Motor neuron (in vitro differentiated cells): ENCODE data around the gene BRD8. TPM values are rescaled to one million over a fixed set of nuclear protein-coding genes. Genes with fewer than 3 reads are reported as not detected.
"Not testable (repeated sequence)": the region's sequence is repeated elsewhere in the genome, so short reads cannot be mapped to it uniquely, and the experiment has no call there.

Experiments used
- ATAC-seq, 8 experiments: fragments of 200-7000 bp; cut with Tn5 transposase; replicated peaks in 6 of 8; 2 replicates each; pipeline ENCODE4 v1.8.0; 2021; ENCODE audit warnings: mild to moderate bottlenecking in 8 of 8, moderate library complexity in 8 of 8
- H3K27ac ChIP-seq, 2 donors: fragments of 250-450 bp; sonication (Bioruptor Pico); 2 replicates each; pipeline ENCODE4 v1.9.0; 2021; ENCODE audit warnings: antibody characterized with exemption in 2 of 2, mild to moderate bottlenecking in 2 of 2, moderate library complexity in 1 of 2
- H3K4me1 ChIP-seq, 2 donors: fragments of 250-450 bp; sonication (Bioruptor Pico); replicated peaks in 1 of 2; 2 replicates each; pipeline ENCODE4 v1.6.1; 2021; ENCODE audit warnings: antibody characterized with exemption in 2 of 2, mild to moderate bottlenecking in 2 of 2, moderate library complexity in 1 of 2
- H3K4me3 ChIP-seq, 5 donors: fragments of 250-450 bp; sonication (Bioruptor Pico); 2 replicates each; pipeline ENCODE4 v1.9.0; 2021; ENCODE audit warnings: antibody characterized with exemption in 5 of 5, mild to moderate bottlenecking in 5 of 5, moderate library complexity in 4 of 5
- WGBS, 10 experiments: fragments of 450-650 bp; shearing (Covaris generic); methylation state at CpG; one replicate each; pipeline ENCODE4 v1.0.0; 2022; 5-methylcytosine and 5-hydroxymethylcytosine counted together
- in situ Hi-C, 9 experiments: fragments of 400-800 bp; cut with MboI; loops; one replicate each; pipeline ENCODE4 v1.15.0; 2021; ENCODE audit warnings: low sequenced_read_pairs in 9 of 9, low pct_unique_long_range_greater_than_20kb in 2 of 9; ENCODE audit not compliant: unreplicated experiment in 9 of 9
- total RNA-seq, 8 experiments: library from RNA; unstranded; fragments of 300-600 nt; gene quantifications; 2 replicates each; pipeline versions ENCODE4 v1.2.3 to v1.2.4, GENCODE V29; 2022

Gene BRD8
- total RNA-seq, 8 experiments from 2014 or later: 32.7 to 130 (median 43.5) TPM

GRCh38 chr5:138186002-138186447 lies 7.6 kb upstream of the BRD8 start:
- WGBS, 10 experiments: 86 to 100% (median 100%) methylated on average over 1 to 2 of the region's 2 CpGs; no CpG with 5 or more reads in 3 of the 10 experiments
- H3K27ac ChIP-seq: no peak overlapping the region
- no peak overlapping the region for H3K4me3 ChIP-seq
- in situ Hi-C loops: no loop called here
- no peaks in the 10 kb centered on the region for H3K4me1 ChIP-seq
- no peak for ATAC-seq

DNA sequence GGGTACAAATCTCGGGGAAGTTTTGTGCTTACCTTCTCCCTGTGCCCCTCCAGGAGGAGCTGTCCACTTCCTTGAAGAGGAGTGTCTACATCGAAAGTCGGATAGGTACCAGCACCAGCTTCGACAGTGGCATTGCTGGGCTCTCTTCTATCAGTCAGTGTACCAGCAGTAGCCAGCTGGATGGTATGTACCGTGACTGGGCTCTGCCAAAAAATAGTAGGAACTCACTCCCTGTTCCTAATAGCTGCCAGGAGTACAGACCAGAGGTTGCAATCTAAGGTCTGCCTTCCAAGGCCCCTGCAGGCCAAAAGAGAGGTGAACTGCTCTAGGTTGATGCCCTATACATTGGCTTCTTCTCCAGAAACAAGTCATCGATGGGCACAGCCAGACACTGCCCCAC lies 4.4 kb upstream of the BRD8 start:
- H3K27ac ChIP-seq: no peak overlapping the region
- in situ Hi-C loops: no loop called here
- no peak overlapping the region for H3K4me3 ChIP-seq
- no peaks in the 10 kb centered on the region for H3K4me1 ChIP-seq
- ATAC-seq: no peak
- 71 to 100% (median 96%) methylated on average over 1 to 4 of the region's 6 CpGs; no CpG with 5 or more reads in 1 of the 10 experiments for WGBS, 10 experiments

DNA sequence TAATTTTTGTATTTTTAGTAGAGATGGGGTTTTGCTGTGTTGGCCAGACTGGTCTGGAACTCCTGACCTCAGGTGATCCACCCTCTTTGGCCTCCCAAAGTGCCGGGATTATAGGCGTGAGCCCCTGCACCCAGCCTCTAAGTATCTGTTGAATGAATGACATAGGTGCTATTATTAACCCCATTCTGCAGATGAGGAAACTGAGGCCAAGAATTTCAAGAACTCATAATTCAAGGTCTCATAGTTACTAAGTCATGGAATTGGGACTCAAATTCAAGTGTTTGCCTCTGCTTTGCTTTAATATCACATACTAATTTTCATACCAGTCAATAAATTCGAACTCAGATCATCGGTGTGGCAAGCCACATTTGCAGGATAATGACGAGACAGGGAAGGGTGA lies 2.4 kb upstream of the BRD8 start:
- in situ Hi-C loops: no loop called here
- no peak for ATAC-seq
- WGBS, 10 experiments: 60 to 100% (median 94%) methylated on average over 1 to 3 of the region's 5 CpGs; no CpG with 5 or more reads in 4 of the 10 experiments
- H3K4me1 ChIP-seq: peaks cover 5 to 6% of the 10 kb centered on the region in 2 donors
- no peak overlapping the region for H3K27ac ChIP-seq
- H3K4me3 ChIP-seq: no peak overlapping the region

DNA sequence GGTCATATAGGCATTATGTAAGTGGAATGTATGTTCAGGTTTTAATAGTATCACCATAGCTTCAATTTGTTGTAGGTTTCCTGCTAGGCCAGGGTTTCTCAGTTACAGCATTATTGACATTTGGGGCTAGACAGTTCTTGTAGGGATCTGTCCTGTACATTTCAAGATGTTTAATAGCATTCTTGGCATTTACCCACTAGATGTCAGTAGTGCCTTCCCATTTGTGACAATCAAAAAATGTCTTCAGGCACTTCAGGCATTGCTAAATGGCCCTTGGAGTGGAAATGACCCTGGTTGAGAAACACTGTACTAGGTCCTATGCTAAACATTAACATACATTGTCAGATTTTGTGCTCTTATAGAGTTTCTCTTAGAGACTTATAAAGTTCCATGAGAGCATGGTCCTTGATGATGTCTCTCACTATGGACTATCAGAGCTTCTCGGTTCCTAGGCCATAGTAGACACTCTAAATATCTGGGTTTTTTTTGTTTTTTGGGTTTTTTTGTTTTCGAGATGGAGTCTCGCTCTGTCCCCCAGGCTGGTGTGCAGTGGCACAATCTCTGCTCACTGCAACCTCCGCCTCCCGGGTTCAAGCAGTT lies 1.9 kb upstream of the BRD8 start:
- ATAC-seq: peak in 3 of 8 experiments; percentile 3 to 27 (median 6)
- 0 to 100% (median 0%) methylated on average over 1 to 4 of the region's 5 CpGs; no CpG with 5 or more reads in 2 of the 10 experiments for WGBS, 10 experiments
- no peak overlapping the region for H3K27ac ChIP-seq
- in situ Hi-C loops: no loop called here
- H3K4me1 ChIP-seq: peaks cover 5 to 6% of the 10 kb centered on the region in 2 donors
- H3K4me3 ChIP-seq: peak overlapping the region in 1 of 5 donors; percentile 79

DNA sequence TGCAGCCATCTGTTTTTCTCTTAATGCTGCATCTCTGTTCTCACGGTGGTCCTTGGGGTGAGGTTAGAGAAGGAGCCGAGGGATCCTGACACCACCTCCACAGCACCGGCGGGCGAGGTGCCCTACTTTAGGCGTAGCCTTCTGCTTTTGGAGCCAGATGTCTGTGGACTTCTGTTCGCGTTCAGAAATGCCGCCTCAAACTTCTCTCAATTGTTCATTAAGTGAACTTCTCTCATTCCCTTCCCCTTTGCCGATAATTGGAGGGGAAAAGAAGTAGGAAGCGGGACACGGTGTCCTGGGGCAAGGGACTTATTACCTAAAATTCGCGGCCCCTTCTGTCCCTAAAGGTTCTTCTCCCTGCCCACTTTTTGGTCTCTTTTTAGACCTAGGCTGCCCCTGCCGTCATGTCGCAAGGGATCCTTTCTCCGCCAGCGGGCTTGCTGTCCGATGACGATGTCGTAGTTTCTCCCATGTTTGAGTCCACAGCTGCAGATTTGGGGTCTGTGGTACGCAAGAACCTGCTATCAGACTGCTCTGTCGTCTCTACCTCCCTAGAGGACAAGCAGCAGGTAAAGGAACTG lies 937 bp upstream of the BRD8 start:
- Histone ChIP-seq H3K27ac (peak overlapping the region in 1 of 2 donors; percentile 94), H3K4me1 (peaks cover 5 to 6% of the 10 kb centered on the region in 2 donors), H3K4me3 (peak overlapping the region; percentile 54 to 79 (median 66))
- in situ Hi-C loops: no loop called here
- WGBS, 10 experiments: 0 to 3% (median 0%) methylated on average over 1 to 16 of the region's 23 CpGs
- no peak for ATAC-seq

DNA sequence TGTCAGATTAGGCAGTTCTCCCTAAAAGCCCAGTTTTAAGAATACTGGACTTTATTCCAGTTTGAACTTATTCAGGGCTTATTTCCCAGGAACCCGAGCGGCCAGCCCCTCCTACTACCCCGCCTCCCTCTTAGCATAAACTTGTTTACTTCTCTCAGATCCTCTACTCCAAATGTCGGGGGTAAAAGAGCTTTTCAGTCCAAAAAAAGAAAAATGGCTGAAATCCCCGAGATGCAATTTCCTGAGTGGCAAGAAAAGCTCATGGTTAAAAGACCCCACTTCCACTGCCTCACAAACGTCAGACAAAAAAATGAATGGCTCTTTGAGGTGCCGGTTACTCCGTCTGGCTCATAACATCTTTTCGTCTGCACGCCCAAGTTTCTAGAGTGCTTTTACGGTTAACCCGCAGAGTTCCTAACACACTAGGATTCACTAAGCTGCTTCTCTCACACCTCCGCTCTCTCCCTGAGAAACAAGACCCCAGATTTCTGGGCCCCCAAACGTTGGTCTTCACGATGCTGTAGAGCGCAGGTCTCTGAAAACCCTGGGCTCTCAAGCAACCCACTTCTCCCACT lies 402 bp downstream of the BRD8 start:
- WGBS, 10 experiments: 0 to 2% (median 0%) methylated on average over 2 to 13 of the region's 16 CpGs
- peak overlapping the region; percentile 54 to 79 (median 66) for H3K4me3 ChIP-seq

GRCh38 chr5:138170299-138170698 lies 8.1 kb downstream of the BRD8 start:
- no peak overlapping the region for H3K4me3 ChIP-seq
- in situ Hi-C loops: no loop called here
- no peaks in the 10 kb centered on the region for H3K4me1 ChIP-seq
- no peak for ATAC-seq
- H3K27ac ChIP-seq: no peak overlapping the region

More for the DNA sequence above, 402 bp downstream of the BRD8 start:
- Histone ChIP-seq H3K27ac (peak overlapping the region; percentile 82 to 94), H3K4me1 (peaks cover 5 to 6% of the 10 kb centered on the region in 2 donors)
- in situ Hi-C loops: no loop called here
- peak in 5 of 8 experiments; percentile 2 to 18 (median 13) for ATAC-seq

DNA sequence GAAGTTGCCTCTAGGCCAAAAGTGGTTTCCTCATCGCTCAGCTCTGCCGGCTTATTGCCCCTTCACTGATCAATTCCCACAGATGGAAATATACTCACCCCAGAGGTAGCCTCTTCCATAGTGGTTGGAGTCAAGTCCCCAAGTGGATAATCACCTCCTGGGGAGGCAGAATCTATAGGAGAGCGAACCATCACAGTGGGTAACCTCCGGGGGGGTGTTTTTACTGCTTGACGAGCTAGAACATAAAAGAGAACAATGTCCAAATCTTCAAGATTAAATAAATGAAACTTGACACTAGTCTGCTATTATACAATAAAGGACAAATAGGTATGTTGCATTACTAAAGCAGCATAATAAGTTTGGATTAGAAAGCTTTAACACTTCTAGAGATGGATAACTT lies 9.3 kb downstream of the BRD8 start:
- ATAC-seq: no peak
- H3K4me3 ChIP-seq: no peak overlapping the region
- H3K4me1 ChIP-seq: no peaks in the 10 kb centered on the region
- no peak overlapping the region for H3K27ac ChIP-seq
- in situ Hi-C loops: no loop called here
- 80 to 100% (median 98%) methylated on average over 1 to 5 of the region's 5 CpGs; no CpG with 5 or more reads in 1 of the 10 experiments for WGBS, 10 experiments

DNA sequence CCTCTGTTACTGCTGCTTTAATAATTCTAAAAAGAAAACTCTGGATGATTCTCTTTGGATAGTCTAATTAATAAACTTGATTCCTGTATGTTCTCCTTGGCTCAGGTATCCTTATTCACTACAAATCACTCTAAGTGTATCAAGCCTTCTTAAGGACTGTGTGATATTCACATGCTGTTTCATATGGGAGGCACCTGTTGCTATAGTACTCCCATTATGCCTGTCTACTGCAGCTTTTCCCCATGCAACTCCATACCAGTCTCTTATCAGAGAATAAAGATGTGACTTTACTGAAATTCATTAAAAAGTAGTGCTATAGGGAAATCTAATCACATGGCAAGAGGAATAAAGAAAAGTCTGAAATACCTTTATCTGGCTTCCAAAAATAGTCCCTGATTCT lies 14.7 kb downstream of the BRD8 start:
- in situ Hi-C loops: no loop called here
- no peak for ATAC-seq
- H3K4me3 ChIP-seq: no peak overlapping the region
- no peaks in the 10 kb centered on the region for H3K4me1 ChIP-seq
- H3K27ac ChIP-seq: no peak overlapping the region

DNA sequence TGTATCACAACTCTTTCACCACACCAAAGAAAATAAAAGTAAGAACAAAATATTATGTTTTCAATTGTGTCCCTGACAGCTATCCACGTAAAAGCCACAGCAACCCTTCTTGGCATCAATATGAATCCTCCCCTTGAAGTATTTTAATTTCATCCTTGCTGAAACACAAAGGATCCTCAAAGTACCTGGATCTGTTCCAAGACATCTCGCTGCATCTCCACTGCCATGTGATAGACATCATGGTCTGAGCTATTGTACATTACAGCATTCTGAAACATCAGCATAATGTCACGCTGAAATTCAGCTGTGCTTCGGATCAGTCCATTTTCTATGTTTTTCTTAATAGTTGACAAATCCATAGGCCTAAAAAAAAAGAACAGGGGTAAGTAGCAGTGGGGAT lies 17.7 kb downstream of the BRD8 start:
- in situ Hi-C loops: no loop called here
- no peak overlapping the region for H3K4me3 ChIP-seq
- no peak for ATAC-seq
- no peak overlapping the region for H3K27ac ChIP-seq
- no peaks in the 10 kb centered on the region for H3K4me1 ChIP-seq
- WGBS, 10 experiments: 81 to 100% (median 100%) methylated on average over 2 to 4 of the region's 4 CpGs; no CpG with 5 or more reads in 1 of the 10 experiments

GRCh38 chr5:138159666-138160065 lies 18.8 kb downstream of the BRD8 start:
- ATAC-seq: no peak
- no peak overlapping the region for H3K27ac ChIP-seq
- no peak overlapping the region for H3K4me3 ChIP-seq
- H3K4me1 ChIP-seq: no peaks in the 10 kb centered on the region
- WGBS, 10 experiments: 83 to 100% (median 100%) methylated on average over 1 to 5 of the region's 5 CpGs; no CpG with 5 or more reads in 1 of the 10 experiments
- in situ Hi-C loops: no loop called here

GRCh38 chr5:138157626-138158025 lies 20.8 kb downstream of the BRD8 start:
- in situ Hi-C loops: no loop called here
- no peak for ATAC-seq
- WGBS, 10 experiments: 0 to 100% (median 96%) methylated on average over 1 of the region's 1 CpG; no CpG with 5 or more reads in 2 of the 10 experiments
- no peak overlapping the region for H3K27ac ChIP-seq
- no peak overlapping the region for H3K4me3 ChIP-seq
- H3K4me1 ChIP-seq: no peaks in the 10 kb centered on the region

DNA sequence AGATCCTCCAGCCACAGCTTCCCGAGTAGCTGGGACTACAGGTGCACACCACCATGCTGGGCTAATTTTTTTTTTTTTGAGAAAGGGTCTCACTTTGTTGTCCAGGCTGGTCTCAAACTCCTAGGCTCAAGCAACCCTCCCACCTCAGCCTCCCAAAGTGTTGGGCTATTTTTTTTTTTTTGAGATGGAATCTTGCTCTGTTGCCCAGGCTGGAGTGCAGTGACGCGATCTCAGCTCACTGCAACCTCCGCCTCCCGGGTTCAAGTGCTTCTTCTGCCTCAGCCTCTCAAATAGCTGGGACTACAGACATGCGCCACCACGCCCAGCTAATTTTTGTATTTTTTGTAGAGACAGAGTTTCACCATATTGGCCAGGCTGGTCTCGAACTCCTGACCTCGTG lies 22.5 kb downstream of the BRD8 start:
- ATAC-seq, H3K4me3 ChIP-seq, H3K4me1 ChIP-seq, H3K27ac ChIP-seq, in situ Hi-C loops: not testable (repeated sequence)
- WGBS, 10 experiments: 95 to 100% (median 98%) methylated on average over 3 to 7 of the region's 9 CpGs; no CpG with 5 or more reads in 4 of the 10 experiments
